Chondrocyte (in vitro differentiated cells): ENCODE measurements around the gene OBP2A. TPM values are rescaled to one million over a fixed set of nuclear protein-coding genes. Genes with fewer than 3 reads are reported as not detected.

ENCODE experiments used
- DNase-seq: peaks from one replicate; pipeline ENCODE4 v3.0.0; 2021; ENCODE audit warnings: mixed read lengths, low spot score
- H3K27ac Mint-ChIP-seq: one replicate; pipeline ENCODE4 v1.8.0; 2021; ENCODE audit warnings: mild to moderate bottlenecking, moderate library complexity, mixed read lengths; ENCODE audit not compliant: unreplicated experiment
- H3K27me3 Mint-ChIP-seq: 2 replicates; pipeline ENCODE4 v1.8.0; 2021; ENCODE audit warnings: low read depth, mixed read lengths
- H3K36me3 Mint-ChIP-seq: 2 replicates; pipeline ENCODE4 v1.8.0; 2021; ENCODE audit warnings: low read depth, mixed read lengths
- H3K4me1 Mint-ChIP-seq: 2 replicates; pipeline ENCODE4 v1.8.0; 2021; ENCODE audit warnings: low read depth, mild to moderate bottlenecking, mixed read lengths
- H3K4me3 Mint-ChIP-seq: one replicate; pipeline ENCODE4 v1.8.0; 2021; ENCODE audit warnings: mild to moderate bottlenecking, moderate library complexity, mixed read lengths; ENCODE audit not compliant: unreplicated experiment
- H3K9me3 Mint-ChIP-seq: 2 replicates; pipeline ENCODE4 v1.8.0; 2021; ENCODE audit warnings: low read depth, mixed read lengths
- total RNA-seq: library from RNA; stranded (reverse); gene quantifications from 3 replicates; pipeline ENCODE4 v1.2.1, GENCODE V29; 2021
- TF ChIP-seq, protein P1 (sequence below): fragments of 200-600 bp; sonication (generic); IDR thresholded peaks from 2 replicates; pipeline ENCODE4 v1.5.0; 2021; ENCODE audit warnings: antibody characterized with exemption, mild to moderate bottlenecking, moderate library complexity

OBP2A gene
- total RNA-seq, 1 donor from 2014 or later = 0.50 TPM

DNA sequence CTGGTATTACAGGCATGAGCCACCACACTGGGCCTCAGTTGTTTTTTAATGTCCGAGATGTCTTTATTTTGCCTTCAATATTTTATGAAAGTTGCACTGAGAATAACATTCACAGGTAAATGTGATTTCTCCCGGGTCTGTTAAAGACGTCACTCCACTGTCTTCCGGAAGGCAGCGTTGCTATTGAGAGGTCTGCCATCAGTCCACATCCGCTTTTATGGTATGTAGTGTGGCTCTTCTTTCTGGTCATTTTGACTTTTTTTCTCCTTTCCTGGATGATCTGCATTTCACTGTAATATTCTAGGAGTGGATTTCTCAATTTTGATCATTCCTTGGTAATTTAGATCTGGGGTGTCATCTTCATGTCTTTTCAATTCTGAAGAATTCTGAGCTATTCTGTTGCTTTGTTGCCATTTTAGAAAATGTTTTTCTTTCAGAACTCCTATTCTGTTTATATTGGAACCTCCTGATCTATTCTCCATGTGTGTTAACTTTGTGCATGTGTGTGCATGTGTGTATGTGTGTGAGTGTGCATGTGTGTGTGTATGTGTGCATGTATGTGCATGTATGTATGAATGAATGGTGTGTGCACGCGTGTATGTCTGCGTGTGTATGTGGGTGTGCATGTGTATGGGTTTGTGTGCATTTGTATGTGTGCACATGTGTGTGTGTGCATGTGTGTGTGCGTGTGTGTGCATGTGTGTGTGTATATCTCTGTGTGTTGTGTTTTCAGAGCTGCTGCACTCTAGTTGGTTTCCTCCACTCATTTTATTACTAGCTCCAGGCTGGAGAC lies 26.6 kb upstream of the OBP2A start:
- no peak overlapping the region for H3K27ac Mint-ChIP-seq
- H3K4me3 Mint-ChIP-seq = no peak overlapping the region
- H3K27me3 Mint-ChIP-seq = peaks cover 18% of the 10 kb centered on the region
- H3K9me3 Mint-ChIP-seq = no peaks in the 10 kb centered on the region
- peaks cover 7% of the 10 kb centered on the region for H3K4me1 Mint-ChIP-seq
- no peak for DNase-seq
- TF ChIP-seq, protein P1, sequence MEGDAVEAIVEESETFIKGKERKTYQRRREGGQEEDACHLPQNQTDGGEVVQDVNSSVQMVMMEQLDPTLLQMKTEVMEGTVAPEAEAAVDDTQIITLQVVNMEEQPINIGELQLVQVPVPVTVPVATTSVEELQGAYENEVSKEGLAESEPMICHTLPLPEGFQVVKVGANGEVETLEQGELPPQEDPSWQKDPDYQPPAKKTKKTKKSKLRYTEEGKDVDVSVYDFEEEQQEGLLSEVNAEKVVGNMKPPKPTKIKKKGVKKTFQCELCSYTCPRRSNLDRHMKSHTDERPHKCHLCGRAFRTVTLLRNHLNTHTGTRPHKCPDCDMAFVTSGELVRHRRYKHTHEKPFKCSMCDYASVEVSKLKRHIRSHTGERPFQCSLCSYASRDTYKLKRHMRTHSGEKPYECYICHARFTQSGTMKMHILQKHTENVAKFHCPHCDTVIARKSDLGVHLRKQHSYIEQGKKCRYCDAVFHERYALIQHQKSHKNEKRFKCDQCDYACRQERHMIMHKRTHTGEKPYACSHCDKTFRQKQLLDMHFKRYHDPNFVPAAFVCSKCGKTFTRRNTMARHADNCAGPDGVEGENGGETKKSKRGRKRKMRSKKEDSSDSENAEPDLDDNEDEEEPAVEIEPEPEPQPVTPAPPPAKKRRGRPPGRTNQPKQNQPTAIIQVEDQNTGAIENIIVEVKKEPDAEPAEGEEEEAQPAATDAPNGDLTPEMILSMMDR = no peak
- H3K36me3 Mint-ChIP-seq = no peaks in the 10 kb centered on the region

DNA sequence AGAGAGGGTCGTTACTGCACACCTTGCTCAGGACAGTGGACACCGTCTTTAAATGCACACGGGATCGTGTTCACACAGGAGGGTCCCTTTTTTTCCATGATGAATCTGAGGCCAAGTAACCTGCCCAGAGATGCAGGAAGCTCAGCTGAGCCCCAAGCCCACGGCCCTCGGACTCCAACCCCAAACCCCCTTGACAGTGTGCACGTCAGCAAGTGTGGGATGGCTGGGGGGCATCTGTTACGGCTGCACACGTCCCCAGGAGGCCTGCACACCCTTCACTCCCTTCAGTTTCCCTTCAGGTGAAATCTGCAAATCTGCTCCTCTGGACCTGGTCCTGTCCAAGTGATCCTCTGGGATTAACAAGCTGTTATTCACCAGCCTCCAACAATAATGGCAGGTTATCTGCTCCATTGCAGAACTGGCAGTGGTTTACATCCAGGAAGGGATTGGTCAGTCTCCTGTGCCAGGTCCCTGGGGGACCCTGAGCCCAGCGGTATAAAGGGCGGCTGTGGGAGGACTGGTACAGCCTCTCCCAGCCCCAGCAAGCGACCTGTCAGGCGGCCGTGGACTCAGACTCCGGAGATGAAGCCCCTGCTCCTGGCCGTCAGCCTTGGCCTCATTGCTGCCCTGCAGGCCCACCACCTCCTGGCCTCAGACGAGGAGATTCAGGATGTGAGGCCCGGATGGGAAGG lies 24.9 kb upstream of the OBP2A start, which contains the start of gene LCN1:
LCN1 (plus strand) TSS at position 525 of the 692 bp plus-strand sequence; CDS start at position 583, 58 bp downstream.
- DNase-seq = no peak
- H3K27ac Mint-ChIP-seq = peak within 1 kb of the TSS; percentile 66
- no peak within 1 kb of the TSS for H3K4me3 Mint-ChIP-seq
- peaks cover 18% of the 10 kb centered on the region for H3K27me3 Mint-ChIP-seq
- H3K9me3 Mint-ChIP-seq = no peaks in the 10 kb centered on the region
- H3K36me3 Mint-ChIP-seq = no peaks in the 10 kb centered on the region
- H3K4me1 Mint-ChIP-seq = peaks cover 8% of the 10 kb centered on the region
- TF ChIP-seq, protein P1 = no peak

DNA sequence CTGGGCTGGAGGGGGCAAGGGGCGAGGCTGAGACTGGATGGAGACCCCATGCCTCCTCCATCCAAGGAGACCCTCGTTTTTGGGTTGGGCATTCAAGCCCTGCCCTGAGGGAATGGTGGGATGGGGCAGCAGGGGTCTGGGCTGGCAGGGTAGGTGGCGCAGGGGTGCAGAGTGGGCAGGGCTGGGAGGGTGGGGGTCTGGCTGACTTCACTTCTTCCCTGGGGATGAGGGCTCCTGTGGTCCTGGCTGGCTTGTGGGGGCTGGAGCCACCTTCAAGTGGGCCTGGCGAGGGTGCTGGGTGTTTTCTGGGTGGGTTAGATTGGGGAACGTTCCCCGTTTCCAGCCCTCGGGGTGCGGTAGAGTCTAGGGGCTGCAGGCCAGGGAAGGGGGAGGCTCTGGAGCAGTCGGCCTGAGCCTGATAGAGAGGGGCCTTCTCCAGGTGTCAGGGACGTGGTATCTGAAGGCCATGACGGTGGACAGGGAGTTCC lies 24.3 kb upstream of the OBP2A start:
- no peaks in the 10 kb centered on the region for H3K36me3 Mint-ChIP-seq
- peaks cover 18% of the 10 kb centered on the region for H3K27me3 Mint-ChIP-seq
- TF ChIP-seq, protein P1 = no peak
- no peaks in the 10 kb centered on the region for H3K9me3 Mint-ChIP-seq
- no peak overlapping the region for H3K4me3 Mint-ChIP-seq
- H3K4me1 Mint-ChIP-seq = peaks cover 8% of the 10 kb centered on the region
- no peak overlapping the region for H3K27ac Mint-ChIP-seq
- DNase-seq = no peak

DNA sequence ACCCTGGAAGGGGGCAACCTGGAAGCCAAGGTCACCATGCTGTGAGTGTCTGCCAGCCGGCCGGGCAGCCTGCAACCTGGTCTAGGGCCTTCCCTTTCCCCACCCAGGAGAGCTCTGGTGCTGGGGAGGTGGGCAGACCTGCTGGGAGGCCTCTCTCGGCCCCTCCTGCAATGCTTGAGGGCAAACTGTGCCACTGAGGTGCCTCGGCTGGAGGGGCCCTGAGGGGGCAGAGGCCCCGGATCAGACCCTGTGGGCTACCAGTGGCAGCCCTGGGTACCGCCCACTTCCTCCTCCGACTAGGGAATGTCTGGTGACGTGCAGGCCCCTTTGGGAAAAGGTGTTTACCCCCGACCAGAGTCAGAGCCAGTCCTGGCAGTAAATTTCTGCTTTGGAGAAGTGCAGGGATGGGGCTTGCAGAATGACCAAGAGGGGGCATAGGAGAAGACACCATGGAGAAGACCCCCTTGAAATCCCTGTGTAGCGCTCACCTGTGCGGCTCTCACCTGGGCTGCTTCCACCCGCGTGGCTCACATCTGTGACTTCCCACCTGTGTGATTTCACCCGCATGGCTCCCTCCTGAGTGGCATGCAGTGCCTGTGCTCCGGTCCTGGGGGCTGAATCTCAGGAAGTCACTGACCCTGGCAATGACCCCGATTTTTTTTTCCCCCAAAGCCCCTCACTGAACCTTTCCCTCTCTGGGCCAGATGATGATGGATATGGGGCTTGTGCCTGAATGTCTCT lies 23.6 kb upstream of the OBP2A start:
- H3K36me3 Mint-ChIP-seq = no peaks in the 10 kb centered on the region
- peaks cover 8% of the 10 kb centered on the region for H3K4me1 Mint-ChIP-seq
- TF ChIP-seq, protein P1 = no peak
- no peak overlapping the region for H3K27ac Mint-ChIP-seq
- no peak for DNase-seq
- no peaks in the 10 kb centered on the region for H3K9me3 Mint-ChIP-seq
- H3K27me3 Mint-ChIP-seq = peaks cover 17% of the 10 kb centered on the region
- H3K4me3 Mint-ChIP-seq = no peak overlapping the region

DNA sequence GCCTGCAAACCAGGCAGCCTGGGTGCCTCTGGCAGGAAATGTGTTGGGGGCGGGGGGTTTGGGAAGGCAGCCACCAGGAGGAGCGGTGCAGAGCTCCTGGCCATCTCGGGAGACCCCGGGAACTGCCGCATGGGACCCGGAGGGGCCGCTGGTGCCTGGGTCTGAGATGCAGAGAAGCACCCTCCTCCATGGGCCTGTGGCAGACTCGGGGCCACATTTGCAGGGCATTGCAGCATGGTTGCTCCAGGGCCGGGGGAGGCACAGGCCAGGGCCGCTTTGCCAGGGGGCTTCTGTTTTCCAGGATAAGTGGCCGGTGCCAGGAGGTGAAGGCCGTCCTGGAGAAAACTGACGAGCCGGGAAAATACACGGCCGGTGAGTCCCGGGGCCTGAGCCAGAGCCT lies 23.0 kb upstream of the OBP2A start:
- no peak for DNase-seq
- peaks cover 8% of the 10 kb centered on the region for H3K4me1 Mint-ChIP-seq
- H3K4me3 Mint-ChIP-seq = no peak overlapping the region
- TF ChIP-seq, protein P1 = no peak
- no peaks in the 10 kb centered on the region for H3K9me3 Mint-ChIP-seq
- H3K36me3 Mint-ChIP-seq = no peaks in the 10 kb centered on the region
- peaks cover 13% of the 10 kb centered on the region for H3K27me3 Mint-ChIP-seq
- H3K27ac Mint-ChIP-seq = no peak overlapping the region
